ENCODE data around the gene OR5M8. TPM values are rescaled to one million over a fixed set of nuclear protein-coding genes. Genes with fewer than 3 reads are reported as not detected.

The OR5M8 gene
- total and polyA plus RNA-seq, 4 donors, result not detected

- Histone ChIP-seq H3K4me3 (no peak overlapping the region), H3K4me1 (ENCODE audit: control insufficient read depth in 5 of 5, insufficient read depth in 5 of 5, low read length in 5 of 5) (no peaks in the 10 kb centered on the region), H3K9ac (ENCODE audit: insufficient read depth in 1 of 2, low read length in 2 of 2) (no peak overlapping the region), H3K27ac (ENCODE audit: low read depth in 1 of 2, low read length in 1 of 2) (no peak overlapping the region), H3K36me3 (ENCODE audit: control insufficient read depth in 4 of 4, insufficient read depth in 4 of 4, low read length in 4 of 4) (no peaks in the 10 kb centered on the region), H3K27me3 (ENCODE audit: control insufficient read depth in 3 of 3, insufficient read depth in 3 of 3, low read length in 2 of 3) (no peaks in the 10 kb centered on the region), H3K9me3 (ENCODE audit: control insufficient read depth in 4 of 4, insufficient read depth in 3 of 4, low read length in 3 of 4) (no peaks in the 10 kb centered on the region)
- 59 to 69% methylated on average over 5 of the region's 5 CpGs for WGBS, 2 donors
- no peak for TF ChIP-seq CTCF (IDR thresholded peaks at IDR 0.05; ENCODE audit: control extremely low read depth, extremely low read depth)
- DNase-seq (no peak), ATAC-seq (ENCODE audit: insufficient read depth, low FRiP score) (no peak)
These were observed 30.8 kb upstream of the OR5M8 start for GRCh38 chr11:56522008-56522407.

GRCh38 chr11:56513280-56513679, 22.1 kb upstream of the OR5M8 start:
- Histone ChIP-seq H3K4me3 (no peak overlapping the region), H3K4me1 (ENCODE audit: control insufficient read depth in 5 of 5, insufficient read depth in 5 of 5, low read length in 5 of 5) (no peaks in the 10 kb centered on the region), H3K9me3 (ENCODE audit: control insufficient read depth in 4 of 4, insufficient read depth in 3 of 4, low read length in 3 of 4) (peaks cover 0 to 2% (median 0%) of the 10 kb centered on the region in 4 donors), H3K36me3 (ENCODE audit: control insufficient read depth in 4 of 4, insufficient read depth in 4 of 4, low read length in 4 of 4) (no peaks in the 10 kb centered on the region), H3K9ac (ENCODE audit: insufficient read depth in 1 of 2, low read length in 2 of 2) (no peak overlapping the region), H3K27ac (ENCODE audit: low read depth in 1 of 2, low read length in 1 of 2) (no peak overlapping the region), H3K27me3 (ENCODE audit: control insufficient read depth in 3 of 3, insufficient read depth in 3 of 3, low read length in 2 of 3) (no peaks in the 10 kb centered on the region)
- no peak for ATAC-seq (ENCODE audit: insufficient read depth, low FRiP score)
- no peak for TF ChIP-seq CTCF (IDR thresholded peaks at IDR 0.05; ENCODE audit: control extremely low read depth, extremely low read depth)
- DNase-seq, result no peak
- 82 to 89% methylated on average over 1 of the region's 1 CpG for WGBS, 2 donors

- no peaks in the 10 kb centered on the region for H3K4me1 ChIP-seq (ENCODE audit: control insufficient read depth in 5 of 5, insufficient read depth in 5 of 5, low read length in 5 of 5)
- no peaks in the 10 kb centered on the region for H3K27me3 ChIP-seq (ENCODE audit: control insufficient read depth in 3 of 3, insufficient read depth in 3 of 3, low read length in 2 of 3)
- H3K4me3 ChIP-seq, result no peak overlapping the region
- no peak for TF ChIP-seq CTCF (IDR thresholded peaks at IDR 0.05; ENCODE audit: control extremely low read depth, extremely low read depth)
- DNase-seq (peak in 2 of 3 donors; percentile 1 to 26), ATAC-seq (ENCODE audit: insufficient read depth, low FRiP score) (no peak)
- H3K27ac ChIP-seq (ENCODE audit: low read depth in 1 of 2, low read length in 1 of 2), result no peak overlapping the region
- peaks cover 0 to 2% (median 0%) of the 10 kb centered on the region in 4 donors for H3K9me3 ChIP-seq (ENCODE audit: control insufficient read depth in 4 of 4, insufficient read depth in 3 of 4, low read length in 3 of 4)
- WGBS, 2 donors, result 81 to 84% methylated on average over 1 of the region's 1 CpG
- no peaks in the 10 kb centered on the region for H3K36me3 ChIP-seq (ENCODE audit: control insufficient read depth in 4 of 4, insufficient read depth in 4 of 4, low read length in 4 of 4)
- H3K9ac ChIP-seq (ENCODE audit: insufficient read depth in 1 of 2, low read length in 2 of 2), result no peak overlapping the region
These were observed 18.3 kb upstream of the OR5M8 start for GRCh38 chr11:56509439-56509838.

GRCh38 chr11:56497010-56497409, 5.8 kb upstream of the OR5M8 start:
- Histone ChIP-seq H3K27ac (ENCODE audit: low read depth in 1 of 2, low read length in 1 of 2) (no peak overlapping the region), H3K9me3 (ENCODE audit: control insufficient read depth in 4 of 4, insufficient read depth in 3 of 4, low read length in 3 of 4) (peaks cover 0 to 6% (median 0%) of the 10 kb centered on the region in 4 donors), H3K4me1 (ENCODE audit: control insufficient read depth in 5 of 5, insufficient read depth in 5 of 5, low read length in 5 of 5) (no peaks in the 10 kb centered on the region), H3K4me3 (no peak overlapping the region), H3K9ac (ENCODE audit: insufficient read depth in 1 of 2, low read length in 2 of 2) (no peak overlapping the region), H3K36me3 (ENCODE audit: control insufficient read depth in 4 of 4, insufficient read depth in 4 of 4, low read length in 4 of 4) (no peaks in the 10 kb centered on the region), H3K27me3 (ENCODE audit: control insufficient read depth in 3 of 3, insufficient read depth in 3 of 3, low read length in 2 of 3) (no peaks in the 10 kb centered on the region)
- ATAC-seq (ENCODE audit: insufficient read depth, low FRiP score) (no peak), DNase-seq (no peak)
- 96 to 98% methylated on average over 23 to 28 of the region's 28 CpGs for WGBS, 2 donors
- TF ChIP-seq CTCF (IDR thresholded peaks at IDR 0.05; ENCODE audit: control extremely low read depth, extremely low read depth), result no peak
